GM18907 (cell line): ENCODE measurements around the gene CADM4.

Experiments used
- ATAC-seq: cut with Tn5 transposase; IDR thresholded peaks from one replicate; pipeline ENCODE4 v1.9.1; 2021; ENCODE audit warnings: mild to moderate bottlenecking, moderate library complexity; ENCODE audit not compliant: unreplicated experiment

The CADM4 gene

GRCh38 chr19:43634872-43635560 lies 4.6 kb downstream of the CADM4 start:
- ATAC-seq, result no peak

- ATAC-seq, result no peak
Measured at GRCh38 chr19:43634506-43634871, 5.2 kb downstream of the CADM4 start.

- no peak for ATAC-seq
Measured at GRCh38 chr19:43634068-43634467, 5.6 kb downstream of the CADM4 start.

GRCh38 chr19:43633520-43633919 lies 6.1 kb downstream of the CADM4 start:
- no peak for ATAC-seq

- ATAC-seq, result no peak
Measured at GRCh38 chr19:43631491-43631890, 8.2 kb downstream of the CADM4 start.

GRCh38 chr19:43628646-43629326 lies 10.9 kb downstream of the CADM4 start:
- no peak for ATAC-seq

- ATAC-seq, result no peak
Measured at GRCh38 chr19:43626838-43627237, 12.8 kb downstream of the CADM4 start.

GRCh38 chr19:43625918-43626579 lies 13.6 kb downstream of the CADM4 start:
- ATAC-seq, result no peak

GRCh38 chr19:43624933-43625332 lies 14.7 kb downstream of the CADM4 start:
- ATAC-seq, result no peak

- no peak for ATAC-seq
Measured at GRCh38 chr19:43623889-43624670, 15.6 kb downstream of the CADM4 start.

- ATAC-seq, result no peak
Measured at GRCh38 chr19:43622956-43623355, 16.7 kb downstream of the CADM4 start.

GRCh38 chr19:43622070-43622469 lies 17.6 kb downstream of the CADM4 start:
- no peak for ATAC-seq

- no peak for ATAC-seq
Measured at GRCh38 chr19:43620061-43621001, 19.3 kb downstream of the CADM4 start.

- peak; percentile 76 for ATAC-seq
Measured at GRCh38 chr19:43619262-43620060, 20.2 kb downstream of the CADM4 start, which contains the start of gene ZNF428. ZNF428 (minus strand) TSS chr19:43619629; CDS start chr19:43614304, 5,325 bp downstream.

GRCh38 chr19:43618921-43619261 lies 20.8 kb downstream of the CADM4 start:
- ATAC-seq, result peak; percentile 33

GRCh38 chr19:43616954-43617353 lies 22.7 kb downstream of the CADM4 start:
- ATAC-seq, result no peak

- no peak for ATAC-seq
Measured at GRCh38 chr19:43616306-43616705, 23.3 kb downstream of the CADM4 start.

- ATAC-seq, result no peak
Measured at GRCh38 chr19:43612374-43612773, 27.3 kb downstream of the CADM4 start.

- no peak for ATAC-seq
Measured at GRCh38 chr19:43611788-43612187, 27.9 kb downstream of the CADM4 start, which contains the start of gene SRRM5. SRRM5 (plus strand) TSS chr19:43612088; CDS start chr19:43612122, 34 bp downstream.
